ENCODE data around the gene ROPN1. TPM values are rescaled to one million over a fixed set of nuclear protein-coding genes. Genes with fewer than 3 reads are reported as not detected.

Gene ROPN1
- total and polyA plus RNA-seq, 2 of the 4 experiments (the other 2 are of a cell fraction): 0.03 to 0.18 TPM

Other genes starting within 250 kb of the ROPN1 start
- gene MYLK, start 107.8 kb downstream of the ROPN1 start, total RNA-seq (2012; rRNA removed): 484 and 521 TPM in 2 replicates
- 299 and 304 TPM in 2 replicates for gene MYLK, start 107.8 kb downstream of the ROPN1 start, polyA plus RNA-seq (2012; rRNA removed)
- 70.0 and 82.1 TPM in 2 replicates for gene CCDC14, start 30.9 kb downstream of the ROPN1 start, total RNA-seq (2012; rRNA removed)
- 86.9 and 109 TPM in 2 replicates for gene CCDC14, start 30.9 kb downstream of the ROPN1 start, polyA plus RNA-seq (2012; rRNA removed)
- gene KALRN, start 41.2 kb upstream of the ROPN1 start, total RNA-seq (2012; rRNA removed): 4.7 and 7.7 TPM in 2 replicates
- gene KALRN, start 41.2 kb upstream of the ROPN1 start, polyA plus RNA-seq (2012; rRNA removed): 2.8 and 3.2 TPM in 2 replicates

All from IMR-90 (cell line).